ENCODE data around the gene JAKMIP3.
A peak's percentile ranks its signal among the peaks of the same experiment; 100 is the strongest.

JAKMIP3 gene

DNA sequence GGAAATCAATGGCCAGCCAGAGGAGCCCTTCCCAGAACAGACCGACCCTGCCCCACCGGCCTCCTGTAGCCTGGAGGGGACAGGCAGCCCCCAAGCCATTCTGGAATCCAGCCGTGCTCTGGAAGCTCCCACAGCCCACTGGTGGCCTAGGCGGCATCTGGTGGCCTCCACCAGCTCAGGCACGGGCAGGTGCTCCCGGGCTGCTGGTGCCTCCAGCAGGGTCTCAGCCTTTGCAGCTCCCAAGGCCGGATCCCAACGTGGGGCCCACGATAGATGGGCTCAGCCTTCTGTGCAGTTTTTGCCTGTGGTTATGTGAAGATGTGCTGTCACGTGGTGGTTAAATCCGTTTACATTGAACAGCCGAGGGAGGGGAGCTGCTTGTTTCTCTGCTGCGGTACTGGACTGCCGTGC, 44.4 kb downstream of the JAKMIP3 start:
- Histone ChIP-seq H3K27me3 (ENCODE audit: insufficient read depth, low read depth, severe bottlenecking) (no peaks in the 10 kb centered on the region), H3K9me3 (ENCODE audit: severe bottlenecking) (no peaks in the 10 kb centered on the region), H3K36me3 (no peaks in the 10 kb centered on the region), H3K27ac (no peak overlapping the region), H3K4me3 (ENCODE audit: low read depth, low read length) (peak overlapping the region; percentile 22)
- peak; percentile 57 for DNase-seq
- TF ChIP-seq, protein P1, sequence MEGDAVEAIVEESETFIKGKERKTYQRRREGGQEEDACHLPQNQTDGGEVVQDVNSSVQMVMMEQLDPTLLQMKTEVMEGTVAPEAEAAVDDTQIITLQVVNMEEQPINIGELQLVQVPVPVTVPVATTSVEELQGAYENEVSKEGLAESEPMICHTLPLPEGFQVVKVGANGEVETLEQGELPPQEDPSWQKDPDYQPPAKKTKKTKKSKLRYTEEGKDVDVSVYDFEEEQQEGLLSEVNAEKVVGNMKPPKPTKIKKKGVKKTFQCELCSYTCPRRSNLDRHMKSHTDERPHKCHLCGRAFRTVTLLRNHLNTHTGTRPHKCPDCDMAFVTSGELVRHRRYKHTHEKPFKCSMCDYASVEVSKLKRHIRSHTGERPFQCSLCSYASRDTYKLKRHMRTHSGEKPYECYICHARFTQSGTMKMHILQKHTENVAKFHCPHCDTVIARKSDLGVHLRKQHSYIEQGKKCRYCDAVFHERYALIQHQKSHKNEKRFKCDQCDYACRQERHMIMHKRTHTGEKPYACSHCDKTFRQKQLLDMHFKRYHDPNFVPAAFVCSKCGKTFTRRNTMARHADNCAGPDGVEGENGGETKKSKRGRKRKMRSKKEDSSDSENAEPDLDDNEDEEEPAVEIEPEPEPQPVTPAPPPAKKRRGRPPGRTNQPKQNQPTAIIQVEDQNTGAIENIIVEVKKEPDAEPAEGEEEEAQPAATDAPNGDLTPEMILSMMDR (IDR thresholded peaks at IDR 0.05; ENCODE audit: low read depth, low read length): no peak

DNA sequence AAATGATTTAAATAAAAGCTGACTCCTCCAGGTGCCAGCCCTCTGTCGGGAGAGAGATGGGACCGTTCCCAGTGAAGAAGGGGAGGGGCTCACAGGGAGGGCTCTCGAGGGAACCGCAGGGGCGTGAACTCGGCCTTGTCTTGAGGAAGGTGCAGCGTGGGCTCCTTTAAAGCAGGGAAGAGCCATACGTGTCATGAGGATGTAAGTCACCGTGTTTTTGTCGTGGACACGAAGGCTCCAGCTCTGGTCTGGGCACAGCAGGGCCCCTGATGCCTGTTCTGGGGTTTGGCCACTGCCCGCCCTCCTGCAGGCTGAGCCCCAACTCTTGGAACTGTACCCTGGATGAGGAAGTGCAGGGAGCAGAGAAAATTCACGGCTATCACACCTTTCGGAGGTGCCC, 45.0 kb downstream of the JAKMIP3 start:
- DNase-seq: peak; percentile 14
- peak overlapping the region; percentile 16; the same call in 1 of the 2 replicates for H3K27ac ChIP-seq
- H3K9me3 ChIP-seq (ENCODE audit: severe bottlenecking): no peaks in the 10 kb centered on the region
- peak overlapping the region; percentile 22 for H3K4me3 ChIP-seq (ENCODE audit: low read depth, low read length)
- TF ChIP-seq, protein P1 (IDR thresholded peaks at IDR 0.05; ENCODE audit: low read depth, low read length): no peak
- H3K36me3 ChIP-seq: no peaks in the 10 kb centered on the region
- H3K27me3 ChIP-seq (ENCODE audit: insufficient read depth, low read depth, severe bottlenecking): no peaks in the 10 kb centered on the region

DNA sequence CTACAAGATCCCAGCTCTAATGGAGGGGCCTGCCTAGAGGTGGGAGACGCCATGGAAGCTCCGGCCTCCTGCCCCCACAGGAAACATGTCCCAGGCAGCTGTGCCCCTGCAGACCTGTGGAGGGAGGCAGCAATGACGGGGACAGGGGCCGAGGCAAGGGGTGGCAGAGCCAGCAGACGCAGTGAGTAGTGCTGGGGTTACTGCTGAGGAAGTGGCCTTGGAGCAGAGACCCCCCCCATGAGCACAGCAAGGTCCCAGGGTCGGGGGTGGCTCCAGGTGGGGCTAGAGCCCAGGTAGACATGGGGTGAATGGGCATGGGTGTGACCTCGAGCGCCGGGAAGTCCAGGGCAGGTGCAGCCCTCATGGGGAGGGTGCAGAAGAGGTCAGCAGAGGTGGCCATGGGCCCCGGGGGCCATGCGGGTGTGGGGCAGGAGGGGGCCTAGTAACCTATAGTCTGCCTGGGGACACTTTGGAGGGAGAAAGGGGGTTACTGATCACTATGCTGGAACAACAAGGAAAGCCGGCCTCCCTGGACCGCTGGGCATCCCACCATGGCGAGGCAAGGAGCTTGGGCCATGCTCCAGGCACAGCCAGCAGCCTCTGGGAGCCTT, 45.5 kb downstream of the JAKMIP3 start:
- no peak for DNase-seq
- Histone ChIP-seq H3K27me3 (ENCODE audit: insufficient read depth, low read depth, severe bottlenecking) (no peaks in the 10 kb centered on the region), H3K36me3 (no peaks in the 10 kb centered on the region)

GRCh38 chr10:132111871-132112341, 46.2 kb downstream of the JAKMIP3 start:
- Histone ChIP-seq H3K9me3 (ENCODE audit: severe bottlenecking) (no peaks in the 10 kb centered on the region), H3K27ac (no peak overlapping the region), H3K36me3 (no peaks in the 10 kb centered on the region), H3K4me3 (ENCODE audit: low read depth, low read length) (no peak overlapping the region), H3K27me3 (ENCODE audit: insufficient read depth, low read depth, severe bottlenecking) (no peaks in the 10 kb centered on the region)
- TF ChIP-seq, protein P1 (IDR thresholded peaks at IDR 0.05; ENCODE audit: low read depth, low read length): no peak
- DNase-seq: peak; percentile 4

More for the DNA sequence above, 45.5 kb downstream of the JAKMIP3 start:
- Histone ChIP-seq H3K9me3 (ENCODE audit: severe bottlenecking) (no peaks in the 10 kb centered on the region), H3K4me3 (ENCODE audit: low read depth, low read length) (no peak overlapping the region), H3K27ac (peak overlapping the region; percentile 16; the same call in 1 of the 2 replicates)
- TF ChIP-seq, protein P1 (IDR thresholded peaks at IDR 0.05; ENCODE audit: low read depth, low read length): no peak

- H3K9me3 ChIP-seq (ENCODE audit: severe bottlenecking): no peaks in the 10 kb centered on the region
- no peak overlapping the region for H3K27ac ChIP-seq
- H3K36me3 ChIP-seq: no peaks in the 10 kb centered on the region
- no peaks in the 10 kb centered on the region for H3K27me3 ChIP-seq (ENCODE audit: insufficient read depth, low read depth, severe bottlenecking)
- TF ChIP-seq, protein P1 (IDR thresholded peaks at IDR 0.05; ENCODE audit: low read depth, low read length): no peak
- no peak overlapping the region for H3K4me3 ChIP-seq (ENCODE audit: low read depth, low read length)
- peak; percentile 4 for DNase-seq
Measured at GRCh38 chr10:132112611-132113010, 46.9 kb downstream of the JAKMIP3 start.

GRCh38 chr10:132113206-132113605, 47.5 kb downstream of the JAKMIP3 start:
- no peak overlapping the region for H3K4me3 ChIP-seq (ENCODE audit: low read depth, low read length)
- no peaks in the 10 kb centered on the region for H3K36me3 ChIP-seq
- TF ChIP-seq, protein P1 (IDR thresholded peaks at IDR 0.05; ENCODE audit: low read depth, low read length): no peak
- no peaks in the 10 kb centered on the region for H3K27me3 ChIP-seq (ENCODE audit: insufficient read depth, low read depth, severe bottlenecking)
- no peak overlapping the region for H3K27ac ChIP-seq
- H3K9me3 ChIP-seq (ENCODE audit: severe bottlenecking): no peaks in the 10 kb centered on the region
- no peak for DNase-seq
